Urinary bladder (tissue), 4 donors: ENCODE data around the gene ZNF576. TPM values are rescaled to one million over a fixed set of nuclear protein-coding genes. Genes with fewer than 3 reads are reported as not detected.

Experiments used
- DNase-seq: peaks from one replicate; pipeline ENCODE4 v3.0.0-alpha.2; 2015; ENCODE audit errors: extremely low spot score
- H3K27ac ChIP-seq: one replicate; pipeline ENCODE4 v1.5.1; 2013; ENCODE audit warnings: low read depth, mild to moderate bottlenecking, moderate library complexity
- H3K36me3 ChIP-seq: one replicate; pipeline ENCODE4 v1.6.1; 2013; ENCODE audit warnings: mild to moderate bottlenecking, moderate library complexity; ENCODE audit not compliant: insufficient read depth
- H3K4me1 ChIP-seq: one replicate; pipeline ENCODE4 v1.6.1; 2013; ENCODE audit warnings: mild to moderate bottlenecking, moderate library complexity; ENCODE audit not compliant: insufficient read depth
- H3K4me3 ChIP-seq: one replicate; pipeline ENCODE4 v1.5.1; 2013; ENCODE audit warnings: low read depth, low read length
- WGBS: extraction: QIAGEN DNeasy Blood & Tissue Kit; methylation state at CpG from one replicate; pipeline ENCODE4 v1.1.7; 2013; 5-methylcytosine and 5-hydroxymethylcytosine counted together
- polyA plus RNA-seq: library from polyadenylated mRNA; stranded (reverse); fragments of 200-250 nt; gene quantifications from one replicate; pipeline ENCODE4 v1.2.3, GENCODE V29; 2013
- total RNA-seq: library from RNA; depleted of rRNA; stranded (reverse); fragments of >200 nt; gene quantifications from one replicate; pipeline ENCODE4 v1.2.3, GENCODE V29; 2014
- donor health status: healthy with polysubstance abuse.
- donor health status: healthy.

ZNF576 gene
- total and polyA plus RNA-seq, 2 donors: 5.1 to 19.2 TPM

- Histone ChIP-seq H3K4me3 (peak overlapping the region; percentile 69), H3K27ac (peak overlapping the region; percentile 77), H3K36me3 (no peaks in the 10 kb centered on the region), H3K4me1 (no peaks in the 10 kb centered on the region)
- under 1% methylated on average over 14 of the region's 14 CpGs for WGBS
- DNase-seq: no peak
Measured at GRCh38 chr19:43618921-43619261, 22.5 kb downstream of the ZNF576 start.

- peak within 1 kb of the TSS; percentile 77 for H3K27ac ChIP-seq
- H3K4me1 ChIP-seq: no peaks in the 10 kb centered on the region
- H3K36me3 ChIP-seq: no peaks in the 10 kb centered on the region
- DNase-seq: peak; percentile 77
- WGBS: under 1% methylated on average over 81 of the region's 81 CpGs
- peak within 1 kb of the TSS; percentile 69 for H3K4me3 ChIP-seq
Measured at GRCh38 chr19:43619262-43620060, 23.1 kb downstream of the ZNF576 start, which contains the start of gene ZNF428. Gene ZNF428 (minus strand): TSS chr19:43619629. CDS start chr19:43614304, 5,325 bp downstream.

GRCh38 chr19:43620061-43621001 lies 23.9 kb downstream of the ZNF576 start:
- WGBS: 37% methylated on average over 23 of the region's 23 CpGs
- Histone ChIP-seq H3K4me3 (peak overlapping the region; percentile 69), H3K27ac (peak overlapping the region; percentile 77), H3K4me1 (no peaks in the 10 kb centered on the region), H3K36me3 (no peaks in the 10 kb centered on the region)
- DNase-seq: no peak

GRCh38 chr19:43622070-43622469 lies 25.7 kb downstream of the ZNF576 start:
- 77% methylated on average over 4 of the region's 4 CpGs for WGBS

GRCh38 chr19:43622956-43623355 lies 26.6 kb downstream of the ZNF576 start:
- H3K27ac ChIP-seq: no peak overlapping the region
- WGBS: 81% methylated on average over 1 of the region's 1 CpG
- DNase-seq: no peak

More at GRCh38 chr19:43622070-43622469, 25.7 kb downstream of the ZNF576 start:
- no peak overlapping the region for H3K27ac ChIP-seq
- H3K4me3 ChIP-seq: no peak overlapping the region
- DNase-seq: no peak
- H3K36me3 ChIP-seq: no peaks in the 10 kb centered on the region
- no peaks in the 10 kb centered on the region for H3K4me1 ChIP-seq

GRCh38 chr19:43623889-43624670 lies 27.7 kb downstream of the ZNF576 start:
- H3K36me3 ChIP-seq: no peaks in the 10 kb centered on the region
- DNase-seq: no peak
- WGBS: 76% methylated on average over 35 of the region's 35 CpGs
- no peak overlapping the region for H3K4me3 ChIP-seq
- no peaks in the 10 kb centered on the region for H3K4me1 ChIP-seq
- no peak overlapping the region for H3K27ac ChIP-seq

More at GRCh38 chr19:43622956-43623355, 26.6 kb downstream of the ZNF576 start:
- Histone ChIP-seq H3K4me1 (no peaks in the 10 kb centered on the region), H3K4me3 (no peak overlapping the region), H3K36me3 (no peaks in the 10 kb centered on the region)

- Histone ChIP-seq H3K4me3 (no peak overlapping the region), H3K27ac (no peak overlapping the region), H3K4me1 (no peaks in the 10 kb centered on the region), H3K36me3 (no peaks in the 10 kb centered on the region)
- WGBS: 23% methylated on average over 30 of the region's 30 CpGs
- no peak for DNase-seq
Measured at GRCh38 chr19:43624933-43625332, 28.5 kb downstream of the ZNF576 start.

GRCh38 chr19:43625918-43626579 lies 29.7 kb downstream of the ZNF576 start:
- no peak for DNase-seq
- no peak overlapping the region for H3K4me3 ChIP-seq
- H3K4me1 ChIP-seq: no peaks in the 10 kb centered on the region
- WGBS: 75% methylated on average over 32 of the region's 32 CpGs
- H3K27ac ChIP-seq: no peak overlapping the region
- no peaks in the 10 kb centered on the region for H3K36me3 ChIP-seq

GRCh38 chr19:43626838-43627237 lies 30.4 kb downstream of the ZNF576 start:
- no peaks in the 10 kb centered on the region for H3K36me3 ChIP-seq
- no peak overlapping the region for H3K27ac ChIP-seq
- WGBS: 52% methylated on average over 17 of the region's 17 CpGs
- no peaks in the 10 kb centered on the region for H3K4me1 ChIP-seq
- H3K4me3 ChIP-seq: no peak overlapping the region
- no peak for DNase-seq

- WGBS: 84% methylated on average over 3 of the region's 3 CpGs
- H3K4me1 ChIP-seq: no peaks in the 10 kb centered on the region
- H3K4me3 ChIP-seq: no peak overlapping the region
- no peak overlapping the region for H3K27ac ChIP-seq
- H3K36me3 ChIP-seq: no peaks in the 10 kb centered on the region
- DNase-seq: no peak
Measured at GRCh38 chr19:43628646-43629326, 32.4 kb downstream of the ZNF576 start.

GRCh38 chr19:43631491-43631890 lies 35.1 kb downstream of the ZNF576 start:
- DNase-seq: no peak
- no peaks in the 10 kb centered on the region for H3K36me3 ChIP-seq
- WGBS: 87% methylated on average over 5 of the region's 5 CpGs
- H3K4me1 ChIP-seq: no peaks in the 10 kb centered on the region
- H3K27ac ChIP-seq: no peak overlapping the region
- no peak overlapping the region for H3K4me3 ChIP-seq

- DNase-seq: no peak
- H3K27ac ChIP-seq: no peak overlapping the region
- 88% methylated on average over 4 of the region's 4 CpGs for WGBS
- H3K4me1 ChIP-seq: no peaks in the 10 kb centered on the region
- no peak overlapping the region for H3K4me3 ChIP-seq
- no peaks in the 10 kb centered on the region for H3K36me3 ChIP-seq
Measured at GRCh38 chr19:43633520-43633919, 37.1 kb downstream of the ZNF576 start.
